Fibroblast of pulmonary artery (primary cell): ENCODE measurements around the gene KIRREL3.

Experiments used
- DNase-seq: peaks from one replicate; pipeline ENCODE4 v3.0.0-alpha.2; 2010; ENCODE audit warnings: low read depth
- H3K4me3 ChIP-seq: replicated peaks from 2 replicates; pipeline ENCODE4 v1.5.1; 2011; ENCODE audit warnings: low read depth, mild to moderate bottlenecking, control low read depth, low read length, moderate library complexity
- TF ChIP-seq, protein P1 (sequence below): IDR thresholded peaks from 2 replicates; pipeline ENCODE4 v1.5.1; 2011; ENCODE audit warnings: mild to moderate bottlenecking, control low read depth, low read length, inconsistent platforms; ENCODE audit errors: missing control alignments

Gene KIRREL3

GRCh38 chr11:126564566-126564965 is 436.0 kb downstream of the KIRREL3 start:
- TF ChIP-seq, protein P1, sequence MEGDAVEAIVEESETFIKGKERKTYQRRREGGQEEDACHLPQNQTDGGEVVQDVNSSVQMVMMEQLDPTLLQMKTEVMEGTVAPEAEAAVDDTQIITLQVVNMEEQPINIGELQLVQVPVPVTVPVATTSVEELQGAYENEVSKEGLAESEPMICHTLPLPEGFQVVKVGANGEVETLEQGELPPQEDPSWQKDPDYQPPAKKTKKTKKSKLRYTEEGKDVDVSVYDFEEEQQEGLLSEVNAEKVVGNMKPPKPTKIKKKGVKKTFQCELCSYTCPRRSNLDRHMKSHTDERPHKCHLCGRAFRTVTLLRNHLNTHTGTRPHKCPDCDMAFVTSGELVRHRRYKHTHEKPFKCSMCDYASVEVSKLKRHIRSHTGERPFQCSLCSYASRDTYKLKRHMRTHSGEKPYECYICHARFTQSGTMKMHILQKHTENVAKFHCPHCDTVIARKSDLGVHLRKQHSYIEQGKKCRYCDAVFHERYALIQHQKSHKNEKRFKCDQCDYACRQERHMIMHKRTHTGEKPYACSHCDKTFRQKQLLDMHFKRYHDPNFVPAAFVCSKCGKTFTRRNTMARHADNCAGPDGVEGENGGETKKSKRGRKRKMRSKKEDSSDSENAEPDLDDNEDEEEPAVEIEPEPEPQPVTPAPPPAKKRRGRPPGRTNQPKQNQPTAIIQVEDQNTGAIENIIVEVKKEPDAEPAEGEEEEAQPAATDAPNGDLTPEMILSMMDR, result no peak
- no peak overlapping the region for H3K4me3 ChIP-seq
- DNase-seq, result no peak

GRCh38 chr11:126561327-126561893 is 439.2 kb downstream of the KIRREL3 start:
- H3K4me3 ChIP-seq, result no peak overlapping the region
- DNase-seq, result peak; percentile 76
- TF ChIP-seq, protein P1, result no peak

GRCh38 chr11:126560221-126560620 is 440.3 kb downstream of the KIRREL3 start:
- no peak for DNase-seq
- TF ChIP-seq, protein P1, result no peak
- no peak overlapping the region for H3K4me3 ChIP-seq

DNA sequence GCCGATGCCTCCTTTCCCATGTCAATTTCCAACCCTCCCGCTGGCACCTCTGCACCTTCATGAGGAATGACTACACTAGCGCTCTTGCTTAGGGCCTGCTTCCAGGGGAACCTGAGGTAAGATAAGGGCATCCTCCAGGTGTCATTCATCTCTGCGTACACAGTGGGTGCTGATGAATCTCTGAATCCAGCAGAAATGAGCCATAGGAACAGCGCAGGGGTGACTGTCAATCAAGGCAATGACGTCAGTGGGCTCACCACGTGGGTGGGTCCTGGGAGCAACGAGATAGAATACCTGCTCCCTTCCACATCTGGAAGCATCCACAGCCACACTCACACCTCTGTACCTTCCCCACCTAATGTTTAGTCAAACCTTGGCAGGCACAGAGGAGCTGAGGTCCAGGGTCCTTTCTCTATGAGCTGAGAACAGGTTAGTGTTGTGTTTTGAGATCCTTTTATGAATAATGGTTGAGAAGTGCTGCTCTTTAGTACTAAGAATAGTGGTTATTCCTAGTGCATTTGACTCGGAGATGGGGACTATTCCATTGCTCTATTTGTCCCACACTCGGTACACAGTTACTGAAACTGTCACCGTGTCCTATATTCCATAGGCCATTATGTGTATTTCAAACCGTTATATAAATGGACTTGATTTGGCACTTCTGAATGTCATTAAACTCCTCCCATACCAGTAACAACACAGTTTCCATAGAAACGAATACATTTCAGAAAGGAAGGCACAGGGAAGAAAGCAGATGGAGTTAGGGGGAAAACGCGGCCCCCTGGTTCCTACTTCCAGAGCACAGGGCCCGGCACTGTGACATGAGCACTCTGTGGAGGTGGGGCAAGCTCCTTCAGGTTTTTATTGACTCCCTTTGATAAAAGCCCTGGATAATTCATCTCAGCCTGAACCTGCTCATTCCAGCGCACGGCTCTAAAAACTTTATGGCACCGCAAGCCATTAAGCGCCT is 451.7 kb downstream of the KIRREL3 start:
- no peak overlapping the region for H3K4me3 ChIP-seq

GRCh38 chr11:126547691-126548090 is 452.9 kb downstream of the KIRREL3 start:
- no peak overlapping the region for H3K4me3 ChIP-seq
- TF ChIP-seq, protein P1, result no peak
- DNase-seq, result no peak

More for the DNA sequence above, 451.7 kb downstream of the KIRREL3 start:
- no peak for DNase-seq
- TF ChIP-seq, protein P1, result no peak

GRCh38 chr11:126547161-126547560 is 453.4 kb downstream of the KIRREL3 start:
- no peak overlapping the region for H3K4me3 ChIP-seq
- peak; percentile 23 for DNase-seq
- TF ChIP-seq, protein P1, result no peak
